Uterus (tissue), 2 donors: ENCODE data around the gene CAMK1.

ENCODE experiments used
- POLR2A ChIP-seq, 2 donors: fragments of 450-650 bp; IDR thresholded peaks; one replicate each; pipeline ENCODE4 v1.6.1; 2016; ENCODE audit warnings: antibody characterized with exemption in 2 of 2, mild to moderate bottlenecking in 1 of 2, moderate library complexity in 1 of 2
- TF ChIP-seq, protein P1 (sequence below), 4 experiments: fragments of 200-600 bp in 2 of 4; fragments of 450-650 bp in 2 of 4; sonication (generic) in 2 of 4; IDR thresholded peaks; one replicate each; pipeline ENCODE4 v1.5.1; 2016 to 2019; ENCODE audit warnings: antibody characterized with exemption in 4 of 4, mild to moderate bottlenecking in 2 of 4, moderate library complexity in 1 of 4

DNA sequence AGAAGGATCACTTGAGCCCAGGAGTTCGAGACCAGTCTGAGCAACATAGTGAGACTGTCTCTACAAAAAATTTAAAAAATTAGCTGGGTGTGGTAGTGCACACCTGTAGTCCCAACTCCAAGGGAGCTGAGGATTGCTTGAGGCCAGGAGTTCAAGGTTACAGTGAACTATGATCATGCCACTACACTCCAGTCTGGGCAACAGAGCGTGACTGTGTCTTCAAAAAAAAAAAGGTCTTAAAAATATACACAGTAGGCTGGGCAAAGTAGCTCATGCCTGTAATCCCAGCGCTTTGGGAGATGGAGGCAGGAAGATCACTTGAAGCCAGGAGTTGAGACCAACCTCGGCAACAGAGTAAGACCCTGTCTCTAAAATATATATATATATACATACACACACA, 11.2 kb upstream of the CAMK1 start:
- TF ChIP-seq, protein P1, sequence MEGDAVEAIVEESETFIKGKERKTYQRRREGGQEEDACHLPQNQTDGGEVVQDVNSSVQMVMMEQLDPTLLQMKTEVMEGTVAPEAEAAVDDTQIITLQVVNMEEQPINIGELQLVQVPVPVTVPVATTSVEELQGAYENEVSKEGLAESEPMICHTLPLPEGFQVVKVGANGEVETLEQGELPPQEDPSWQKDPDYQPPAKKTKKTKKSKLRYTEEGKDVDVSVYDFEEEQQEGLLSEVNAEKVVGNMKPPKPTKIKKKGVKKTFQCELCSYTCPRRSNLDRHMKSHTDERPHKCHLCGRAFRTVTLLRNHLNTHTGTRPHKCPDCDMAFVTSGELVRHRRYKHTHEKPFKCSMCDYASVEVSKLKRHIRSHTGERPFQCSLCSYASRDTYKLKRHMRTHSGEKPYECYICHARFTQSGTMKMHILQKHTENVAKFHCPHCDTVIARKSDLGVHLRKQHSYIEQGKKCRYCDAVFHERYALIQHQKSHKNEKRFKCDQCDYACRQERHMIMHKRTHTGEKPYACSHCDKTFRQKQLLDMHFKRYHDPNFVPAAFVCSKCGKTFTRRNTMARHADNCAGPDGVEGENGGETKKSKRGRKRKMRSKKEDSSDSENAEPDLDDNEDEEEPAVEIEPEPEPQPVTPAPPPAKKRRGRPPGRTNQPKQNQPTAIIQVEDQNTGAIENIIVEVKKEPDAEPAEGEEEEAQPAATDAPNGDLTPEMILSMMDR (IDR thresholded peaks at IDR 0.05) = no peak
- TF ChIP-seq POLR2A (IDR thresholded peaks at IDR 0.05) = no peak
